Left ventricle myocardium inferior (tissue), 1 donor: Measurements from ENCODE around the gene PDE4B. TPM values are rescaled to one million over a fixed set of nuclear protein-coding genes. Genes with fewer than 3 reads are reported as not detected.

Experiments
- DNase-seq: peaks from one replicate; pipeline ENCODE4 v3.0.0-alpha.2; 2020
- H3K27ac ChIP-seq: fragments of 200-600 bp; replicated peaks from 2 replicates; pipeline ENCODE4 v1.8.0; 2021
- H3K27me3 ChIP-seq: fragments of 200-600 bp; 2 replicates; pipeline ENCODE4 v1.8.0; 2021; ENCODE audit warnings: low read depth
- H3K36me3 ChIP-seq: fragments of 200-600 bp; 2 replicates; pipeline ENCODE4 v1.8.0; 2021
- H3K4me1 ChIP-seq: fragments of 200-600 bp; 2 replicates; pipeline ENCODE4 v1.8.0; 2021
- H3K4me3 ChIP-seq: fragments of 200-600 bp; 2 replicates; pipeline ENCODE4 v1.8.0; 2021; ENCODE audit warnings: mild to moderate bottlenecking, moderate library complexity
- H3K9me3 ChIP-seq: fragments of 200-600 bp; replicated peaks from 2 replicates; pipeline ENCODE4 v1.8.0; 2021
- CTCF ChIP-seq: fragments of 200-600 bp; IDR thresholded peaks from 2 replicates; pipeline ENCODE4 v1.8.0; 2021; ENCODE audit warnings: antibody characterized with exemption, mild to moderate bottlenecking, borderline replicate concordance
- intact Hi-C: fragments of 100-400 bp; cut with micrococcal nuclease; formaldehyde crosslinking; loops from one replicate; pipeline ENCODE4 v1.11.0; 2022
- total RNA-seq: library from RNA; stranded (reverse); fragmentation: NEBNext Ultra II Directional; extraction: Animal tissue kit (Norgen Biotek cat#: 25700); gene quantifications from one replicate; pipeline ENCODE4 v1.2.1, GENCODE V29; 2021
- donor health status: DM: no; HTN: yes; CAD: no; lungs with severe emphysema.

PDE4B gene
- total RNA-seq, 1 donor from 2014 or later = 3.5 TPM

GRCh38 chr1:65939636-65940035, 146.9 kb downstream of the PDE4B start:
- no peaks in the 10 kb centered on the region for H3K4me1 ChIP-seq
- no peaks in the 10 kb centered on the region for H3K36me3 ChIP-seq
- H3K9me3 ChIP-seq = peaks cover 7% of the 10 kb centered on the region
- H3K4me3 ChIP-seq = no peak overlapping the region
- H3K27ac ChIP-seq = no peak overlapping the region
- no peak for TF ChIP-seq CTCF
- DNase-seq = no peak
- intact Hi-C loops = no loop called here
- no peaks in the 10 kb centered on the region for H3K27me3 ChIP-seq

GRCh38 chr1:65940126-65940525, 147.4 kb downstream of the PDE4B start:
- H3K36me3 ChIP-seq = no peaks in the 10 kb centered on the region
- no peaks in the 10 kb centered on the region for H3K27me3 ChIP-seq
- DNase-seq = no peak
- H3K4me1 ChIP-seq = no peaks in the 10 kb centered on the region
- H3K4me3 ChIP-seq = no peak overlapping the region
- intact Hi-C loops = no loop called here
- no peak for TF ChIP-seq CTCF
- peaks cover 7% of the 10 kb centered on the region for H3K9me3 ChIP-seq
- H3K27ac ChIP-seq = no peak overlapping the region

GRCh38 chr1:65942476-65942875, 149.8 kb downstream of the PDE4B start:
- intact Hi-C loops = no loop called here
- Histone ChIP-seq H3K4me3 (no peak overlapping the region), H3K36me3 (no peaks in the 10 kb centered on the region), H3K27me3 (no peaks in the 10 kb centered on the region), H3K27ac (no peak overlapping the region), H3K4me1 (no peaks in the 10 kb centered on the region), H3K9me3 (peaks cover 7% of the 10 kb centered on the region)
- TF ChIP-seq CTCF = no peak
- DNase-seq = no peak

- no peaks in the 10 kb centered on the region for H3K4me1 ChIP-seq
- no peak for DNase-seq
- H3K4me3 ChIP-seq = no peak overlapping the region
- no peak overlapping the region for H3K27ac ChIP-seq
- no peak for TF ChIP-seq CTCF
- intact Hi-C loops = no loop called here
- H3K36me3 ChIP-seq = no peaks in the 10 kb centered on the region
- H3K9me3 ChIP-seq = peaks cover 7% of the 10 kb centered on the region
- no peaks in the 10 kb centered on the region for H3K27me3 ChIP-seq
Measured at GRCh38 chr1:65946376-65946775, 153.7 kb downstream of the PDE4B start.

GRCh38 chr1:65946960-65947359, 154.3 kb downstream of the PDE4B start:
- TF ChIP-seq CTCF = no peak
- Histone ChIP-seq H3K4me1 (no peaks in the 10 kb centered on the region), H3K27ac (no peak overlapping the region), H3K36me3 (no peaks in the 10 kb centered on the region), H3K27me3 (no peaks in the 10 kb centered on the region), H3K4me3 (no peak overlapping the region), H3K9me3 (peaks cover 7% of the 10 kb centered on the region)
- intact Hi-C loops = no loop called here
- no peak for DNase-seq
